SW 1271 (cell line): ENCODE data around the gene CD164.

Experiments
- DNase-seq, 2 experiments: peaks; one replicate each; lab custom pipeline; 2025; lab: John Stamatoyannopoulos, UW

Gene CD164

DNA sequence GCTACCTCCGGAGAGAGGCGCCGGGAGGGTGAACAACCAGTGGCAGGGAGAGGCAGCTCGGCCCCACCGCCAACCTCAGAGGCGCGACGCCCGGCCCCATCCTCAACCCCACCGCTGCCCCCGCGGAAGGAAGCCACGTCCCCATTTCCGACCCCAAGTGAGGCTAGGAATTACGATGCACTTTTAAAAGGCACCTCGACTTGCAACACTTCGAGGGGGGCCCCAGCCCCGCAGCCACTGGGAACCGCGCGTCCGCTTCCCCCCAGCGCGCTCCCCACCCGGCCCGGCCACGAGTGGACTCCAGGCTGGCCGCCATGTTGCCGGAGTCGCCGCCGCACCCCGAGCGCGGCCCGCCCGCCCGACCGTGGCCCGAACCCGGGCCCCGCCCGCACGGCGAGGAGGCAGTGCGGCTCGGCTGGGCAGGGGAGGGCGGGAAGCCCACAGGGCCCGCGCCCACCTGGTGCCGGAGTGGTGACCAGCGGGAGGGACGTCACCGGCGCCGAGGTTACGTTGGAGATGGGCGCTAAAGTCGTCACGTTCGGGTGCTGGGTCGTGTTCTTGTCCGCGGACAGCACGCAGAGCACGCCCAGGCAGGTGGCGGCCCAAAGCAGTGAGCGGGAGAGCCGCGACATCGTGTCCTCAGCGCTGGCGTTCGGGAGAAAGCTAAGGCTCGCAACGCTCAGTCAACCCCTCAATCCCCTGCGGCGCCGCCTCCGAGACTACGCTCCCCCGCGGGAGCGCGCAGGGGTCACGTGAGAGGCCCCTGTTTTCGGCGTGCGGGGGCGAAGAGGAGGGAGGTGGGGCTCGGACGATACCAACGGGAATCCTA lies at the start of gene CD164:
TSS of gene CD164 (minus strand) at position 721 of the 829 bp plus-strand sequence. CDS start at position 632, 89 bp downstream.
- peak; percentile 84 to 94 for DNase-seq

DNA sequence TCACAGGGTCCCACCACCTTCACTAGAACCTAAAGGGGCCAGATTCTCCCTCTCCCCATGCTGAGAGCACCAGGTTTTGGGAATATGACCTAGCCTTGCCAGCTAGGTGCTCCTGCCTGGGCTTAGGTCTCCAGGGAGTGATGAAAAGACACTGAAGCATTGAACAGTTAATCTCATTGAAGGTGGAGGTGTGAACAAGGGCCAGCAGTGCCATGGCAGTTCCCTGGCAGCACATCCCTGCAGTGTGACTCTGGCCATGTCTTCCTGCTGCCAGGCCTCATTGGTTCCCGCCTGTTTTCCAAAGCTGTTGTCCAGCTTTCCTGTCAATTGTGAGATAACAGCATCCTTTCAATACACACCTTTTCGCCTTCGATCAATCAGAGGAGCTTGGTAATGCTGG lies 47.2 kb upstream of the CD164 start:
- no peak for DNase-seq

GRCh38 chr6:109428889-109429477 lies 46.7 kb upstream of the CD164 start:
- DNase-seq: no peak

GRCh38 chr6:109424946-109425345 lies 42.7 kb upstream of the CD164 start:
- DNase-seq: no peak

DNA sequence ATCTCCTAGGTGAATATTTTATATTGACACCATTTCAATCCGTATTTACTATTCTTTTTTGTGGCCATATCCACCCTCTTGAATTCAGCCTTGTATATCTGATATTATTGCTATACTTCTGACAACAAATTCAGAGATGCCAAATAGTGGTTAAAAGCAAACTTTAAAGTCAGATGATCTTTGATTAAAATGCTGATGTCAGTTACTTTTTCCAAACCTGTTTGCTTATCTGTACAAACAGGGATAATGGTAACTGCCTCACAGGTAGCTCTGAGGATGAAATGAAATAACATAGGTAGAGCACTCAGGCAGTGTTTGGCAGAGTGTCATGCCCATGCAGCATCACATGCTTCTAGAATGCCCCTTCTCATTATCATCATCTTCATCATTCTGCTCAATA lies 38.9 kb upstream of the CD164 start:
- DNase-seq: no peak

- DNase-seq: no peak
These were observed 38.5 kb upstream of the CD164 start for GRCh38 chr6:109420751-109421150.

DNA sequence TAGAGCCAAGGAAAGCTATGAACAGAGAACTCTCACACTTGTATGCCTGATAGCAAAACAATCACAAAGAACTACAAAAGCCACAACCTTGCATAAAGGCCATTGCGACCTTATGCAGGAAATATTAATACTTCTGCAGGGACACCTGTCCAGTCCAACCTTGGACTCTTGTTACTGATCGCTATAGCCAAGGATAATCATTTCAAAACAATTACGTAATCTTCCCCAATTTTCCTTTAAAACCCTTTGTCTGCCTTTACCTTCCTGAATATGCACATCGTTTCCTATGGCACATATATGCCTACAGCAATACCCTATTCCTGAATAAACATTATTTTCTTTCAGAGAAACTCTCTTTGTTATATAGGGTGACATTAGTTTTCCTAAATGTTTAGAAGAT lies 35.4 kb upstream of the CD164 start:
- DNase-seq: no peak

DNA sequence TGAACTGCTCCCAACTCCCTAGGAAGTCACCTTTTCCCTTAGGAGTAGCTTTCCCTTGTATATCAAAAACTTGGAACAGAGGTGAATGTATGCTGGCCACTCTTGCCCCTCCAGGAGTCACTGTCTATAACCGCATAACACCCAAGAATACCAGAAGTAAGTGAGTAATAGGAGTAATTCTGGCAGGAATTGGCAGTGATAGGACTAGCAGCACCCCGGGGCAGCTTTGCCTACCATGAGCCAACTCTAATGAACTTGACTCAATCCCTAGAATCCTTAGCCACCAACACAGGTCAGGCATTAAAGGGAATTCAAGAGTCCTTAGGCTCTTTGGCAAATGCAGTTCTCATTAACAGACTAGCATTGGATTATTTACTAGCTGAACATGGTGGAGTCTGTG lies 28.8 kb upstream of the CD164 start:
- DNase-seq: no peak

- DNase-seq: no peak
These were observed 23.9 kb upstream of the CD164 start for GRCh38 chr6:109406196-109406595.

GRCh38 chr6:109397020-109397419 lies 14.8 kb upstream of the CD164 start:
- no peak for DNase-seq

DNA sequence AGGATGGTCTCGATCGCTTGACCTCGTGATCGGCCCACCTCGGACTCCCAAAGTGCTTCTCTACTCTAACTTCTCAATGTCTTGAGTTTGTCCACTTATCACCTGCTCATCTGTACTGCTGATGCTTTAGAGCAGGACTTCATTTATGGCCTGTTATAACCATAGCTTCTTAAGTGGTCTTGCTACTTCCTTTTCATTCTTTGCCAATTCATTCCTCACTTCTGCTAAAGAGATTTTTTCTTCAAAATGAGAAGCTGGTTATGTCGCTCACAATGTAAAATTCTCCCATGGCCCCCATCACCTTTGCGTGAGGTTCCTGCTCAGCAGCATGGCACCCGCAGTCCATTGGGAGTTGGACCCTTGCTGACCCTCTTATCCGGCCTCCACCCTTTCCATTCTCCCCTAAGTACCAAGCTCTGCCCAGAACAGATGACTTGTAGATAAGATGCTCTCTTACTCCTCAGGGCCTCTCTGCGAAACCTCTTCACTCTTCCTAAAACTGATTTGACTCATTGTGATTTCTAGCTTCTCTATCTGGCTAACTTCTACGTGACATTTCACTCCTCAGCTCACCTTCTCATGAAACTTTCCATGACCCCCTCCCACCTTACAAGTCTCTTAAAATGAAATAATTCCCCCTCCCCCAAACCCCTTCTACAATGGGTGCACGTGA lies 13.9 kb upstream of the CD164 start:
- DNase-seq: no peak

DNA sequence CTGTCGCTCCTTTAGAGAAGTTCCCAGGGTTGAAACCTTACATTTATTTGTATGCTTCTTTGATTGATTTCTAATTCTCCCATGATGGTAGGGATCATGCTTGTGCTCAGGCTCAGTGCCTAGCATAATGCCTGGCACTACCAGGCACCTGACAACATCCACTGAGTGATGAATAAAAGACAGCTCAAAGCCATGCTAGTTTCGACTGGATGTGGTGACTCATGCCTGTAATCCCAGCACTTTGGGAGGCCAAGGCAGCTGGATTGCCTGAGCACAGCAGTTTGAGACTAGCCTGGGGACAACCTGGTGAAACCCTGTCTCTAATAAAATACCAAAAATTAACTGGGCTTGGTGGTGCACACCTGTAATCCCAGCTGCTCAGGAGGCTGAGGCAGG lies 11.6 kb upstream of the CD164 start:
- DNase-seq: no peak

GRCh38 chr6:109393157-109393885 lies 11.1 kb upstream of the CD164 start:
- no peak for DNase-seq

- no peak for DNase-seq
These were observed 7.5 kb upstream of the CD164 start for GRCh38 chr6:109389650-109390274.

DNA sequence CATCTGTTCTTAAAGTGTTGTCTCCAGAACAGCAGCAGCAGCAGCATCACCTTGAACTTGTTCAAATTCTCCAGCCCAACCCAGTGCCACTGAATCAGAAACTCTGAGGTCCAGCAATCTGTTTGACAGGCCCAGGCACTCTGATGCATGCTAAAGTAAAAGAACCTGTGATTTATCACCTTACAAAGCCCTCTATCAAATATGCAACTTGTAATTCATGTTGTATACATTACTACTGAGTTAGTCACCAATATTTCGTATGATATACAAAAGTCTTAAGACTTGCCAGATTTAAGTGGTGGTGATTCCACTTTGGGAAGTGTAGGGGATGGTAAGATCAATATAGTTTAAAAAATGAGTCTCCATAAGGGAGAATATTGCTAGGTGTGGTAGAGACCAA lies 6.0 kb upstream of the CD164 start:
- no peak for DNase-seq

DNA sequence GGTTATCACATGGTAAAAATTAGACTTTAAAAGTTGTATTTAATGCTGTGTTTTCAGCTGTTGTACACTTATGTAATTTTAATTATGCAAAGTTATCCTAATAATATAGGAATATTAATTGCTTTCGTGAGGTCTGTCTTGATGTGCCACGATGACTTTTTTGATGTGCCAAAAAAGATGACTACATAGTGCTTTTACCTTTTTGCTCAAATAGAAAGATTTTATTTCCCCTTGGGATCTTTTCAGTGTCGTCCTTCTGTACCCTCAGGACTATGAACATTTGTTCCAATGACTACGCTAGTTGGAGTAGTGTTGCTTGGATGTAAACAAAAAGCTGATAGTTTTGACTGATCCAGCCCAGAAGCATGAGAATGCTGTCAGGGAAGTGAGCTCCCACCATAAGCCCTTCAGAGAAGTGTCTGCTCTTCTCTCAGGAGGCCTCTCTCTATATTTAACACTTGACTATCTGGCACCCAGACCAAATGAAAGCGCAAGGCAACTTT lies 1.2 kb upstream of the CD164 start:
- no peak for DNase-seq

GRCh38 chr6:109382576-109383437 lies 540 bp upstream of the CD164 start:
- DNase-seq: peak; percentile 81 to 95

GRCh38 chr6:109381061-109381746 lies 1.1 kb downstream of the CD164 start:
- peak in 1 of 2 experiments; percentile 33 for DNase-seq

GRCh38 chr6:109379711-109380110 lies 2.6 kb downstream of the CD164 start:
- DNase-seq: no peak

GRCh38 chr6:109377717-109378116 lies 4.5 kb downstream of the CD164 start:
- DNase-seq: no peak
